Left ventricle myocardium inferior (tissue), 1 donor: ENCODE measurements around the gene TSPOAP1. TPM values are rescaled to one million over a fixed set of nuclear protein-coding genes. Genes with fewer than 3 reads are reported as not detected.

Experiments
- DNase-seq: peaks from one replicate; pipeline ENCODE4 v3.0.0-alpha.2; 2020
- H3K27ac ChIP-seq: fragments of 200-600 bp; replicated peaks from 2 replicates; pipeline ENCODE4 v1.8.0; 2021
- H3K27me3 ChIP-seq: fragments of 200-600 bp; 2 replicates; pipeline ENCODE4 v1.8.0; 2021; ENCODE audit warnings: low read depth
- H3K36me3 ChIP-seq: fragments of 200-600 bp; 2 replicates; pipeline ENCODE4 v1.8.0; 2021
- H3K4me1 ChIP-seq: fragments of 200-600 bp; 2 replicates; pipeline ENCODE4 v1.8.0; 2021
- H3K4me3 ChIP-seq: fragments of 200-600 bp; 2 replicates; pipeline ENCODE4 v1.8.0; 2021; ENCODE audit warnings: mild to moderate bottlenecking, moderate library complexity
- H3K9me3 ChIP-seq: fragments of 200-600 bp; replicated peaks from 2 replicates; pipeline ENCODE4 v1.8.0; 2021
- intact Hi-C: fragments of 100-400 bp; cut with micrococcal nuclease; formaldehyde crosslinking; loops from one replicate; pipeline ENCODE4 v1.11.0; 2022
- total RNA-seq: library from RNA; stranded (reverse); fragmentation: NEBNext Ultra II Directional; extraction: Animal tissue kit (Norgen Biotek cat#: 25700); gene quantifications from one replicate; pipeline ENCODE4 v1.2.1, GENCODE V29; 2021
- TF ChIP-seq, protein P1 (sequence below): fragments of 200-600 bp; IDR thresholded peaks from 2 replicates; pipeline ENCODE4 v1.8.0; 2021; ENCODE audit warnings: antibody characterized with exemption, mild to moderate bottlenecking, borderline replicate concordance
- donor health status: DM: no; HTN: yes; CAD: no; lungs with severe emphysema.

The TSPOAP1 gene
- total RNA-seq, 1 donor from 2014 or later, result 12.8 TPM

DNA sequence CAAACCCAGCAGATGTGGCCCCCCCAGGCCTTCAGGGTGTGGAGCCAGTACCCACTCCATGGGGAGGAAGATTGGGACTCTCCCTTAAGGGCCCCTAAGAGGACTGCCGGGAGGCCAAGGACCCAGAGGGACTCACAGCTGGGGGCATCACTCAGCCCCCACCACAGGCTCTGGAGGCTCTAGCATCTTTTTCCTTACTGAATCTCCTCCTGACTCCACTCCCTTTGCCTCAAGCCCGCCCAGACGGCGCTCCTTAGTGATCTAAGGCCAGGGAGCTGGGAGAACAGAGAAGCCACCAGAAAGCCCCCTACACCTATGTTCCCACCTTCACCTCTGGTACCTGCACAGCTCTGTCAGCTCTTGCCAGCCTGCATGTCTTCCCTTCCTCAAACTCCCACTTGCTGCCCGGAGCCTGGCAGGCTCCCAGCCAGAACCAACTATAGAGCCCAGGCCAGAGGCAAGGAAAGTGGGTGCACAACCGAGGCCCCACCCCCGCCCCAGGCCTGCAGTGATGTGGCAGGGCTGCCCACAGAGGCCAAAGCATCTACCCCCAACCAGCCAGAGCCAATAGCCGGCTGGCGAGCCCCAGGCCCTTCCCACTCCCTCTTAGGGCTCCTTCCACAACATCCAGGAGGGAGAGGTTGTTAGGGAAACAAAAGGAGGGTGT is 25.5 kb downstream of the TSPOAP1 start:
- Histone ChIP-seq H3K27me3 (peaks cover 26% of the 10 kb centered on the region), H3K4me1 (no peaks in the 10 kb centered on the region), H3K4me3 (no peak overlapping the region), H3K27ac (no peak overlapping the region), H3K9me3 (peaks cover 10% of the 10 kb centered on the region), H3K36me3 (no peaks in the 10 kb centered on the region)
- TF ChIP-seq, protein P1, sequence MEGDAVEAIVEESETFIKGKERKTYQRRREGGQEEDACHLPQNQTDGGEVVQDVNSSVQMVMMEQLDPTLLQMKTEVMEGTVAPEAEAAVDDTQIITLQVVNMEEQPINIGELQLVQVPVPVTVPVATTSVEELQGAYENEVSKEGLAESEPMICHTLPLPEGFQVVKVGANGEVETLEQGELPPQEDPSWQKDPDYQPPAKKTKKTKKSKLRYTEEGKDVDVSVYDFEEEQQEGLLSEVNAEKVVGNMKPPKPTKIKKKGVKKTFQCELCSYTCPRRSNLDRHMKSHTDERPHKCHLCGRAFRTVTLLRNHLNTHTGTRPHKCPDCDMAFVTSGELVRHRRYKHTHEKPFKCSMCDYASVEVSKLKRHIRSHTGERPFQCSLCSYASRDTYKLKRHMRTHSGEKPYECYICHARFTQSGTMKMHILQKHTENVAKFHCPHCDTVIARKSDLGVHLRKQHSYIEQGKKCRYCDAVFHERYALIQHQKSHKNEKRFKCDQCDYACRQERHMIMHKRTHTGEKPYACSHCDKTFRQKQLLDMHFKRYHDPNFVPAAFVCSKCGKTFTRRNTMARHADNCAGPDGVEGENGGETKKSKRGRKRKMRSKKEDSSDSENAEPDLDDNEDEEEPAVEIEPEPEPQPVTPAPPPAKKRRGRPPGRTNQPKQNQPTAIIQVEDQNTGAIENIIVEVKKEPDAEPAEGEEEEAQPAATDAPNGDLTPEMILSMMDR, result no peak
- intact Hi-C loops, result loop anchor here (10.0 kb wide), 1 partner anchor 142 kb away; no protein-coding TSS in a partner anchor
- DNase-seq, result no peak

- no peak for DNase-seq
Measured at GRCh38 chr17:58302171-58302918, 26.2 kb downstream of the TSPOAP1 start.

DNA sequence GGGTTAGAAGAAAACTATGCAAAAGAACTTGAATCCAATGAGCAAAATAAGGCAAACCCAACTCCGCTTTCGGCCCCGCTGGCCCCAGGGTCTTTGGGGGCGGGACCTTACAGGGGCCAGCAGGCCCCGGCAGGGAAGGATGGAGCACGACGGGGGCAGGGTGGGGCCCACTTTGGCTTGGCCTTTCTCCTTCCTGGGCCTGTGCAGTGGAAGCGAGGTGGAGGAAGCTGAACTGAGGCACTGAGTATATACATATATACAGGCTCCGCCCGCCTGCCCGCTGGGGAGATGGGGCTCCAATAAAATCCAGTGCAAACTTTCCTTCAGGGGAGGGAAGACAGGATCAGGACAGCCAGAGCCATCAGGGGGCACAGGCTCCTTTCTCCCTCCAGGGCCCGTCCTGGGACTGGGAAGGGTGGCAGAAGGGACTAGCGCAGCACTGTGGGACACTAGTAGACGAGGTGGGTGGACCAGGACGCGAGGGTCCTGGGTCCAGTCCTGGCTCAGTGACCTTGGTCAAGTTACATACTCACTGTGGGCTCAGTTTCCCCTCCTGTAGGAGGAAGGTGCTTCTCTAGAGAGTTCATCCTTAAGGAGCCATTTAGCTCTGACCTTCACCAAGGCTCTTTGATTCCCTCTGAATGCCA is 27.0 kb downstream of the TSPOAP1 start:
- no peak for DNase-seq
- Histone ChIP-seq H3K9me3 (peaks cover 10% of the 10 kb centered on the region), H3K4me1 (no peaks in the 10 kb centered on the region), H3K27me3 (peaks cover 25% of the 10 kb centered on the region), H3K36me3 (no peaks in the 10 kb centered on the region), H3K27ac (no peak overlapping the region), H3K4me3 (no peak overlapping the region)
- intact Hi-C loops, result loop anchor here (10.0 kb wide), 1 partner anchor 143 kb away; no protein-coding TSS in a partner anchor
- TF ChIP-seq, protein P1, result no peak

More at GRCh38 chr17:58302171-58302918, 26.2 kb downstream of the TSPOAP1 start:
- TF ChIP-seq, protein P1, result no peak
- Histone ChIP-seq H3K9me3 (peaks cover 10% of the 10 kb centered on the region), H3K4me3 (no peak overlapping the region), H3K36me3 (no peaks in the 10 kb centered on the region), H3K27ac (no peak overlapping the region), H3K4me1 (no peaks in the 10 kb centered on the region), H3K27me3 (peaks cover 26% of the 10 kb centered on the region)
- intact Hi-C loops, result loop anchor here (10.0 kb wide), 1 partner anchor 142 kb away; no protein-coding TSS in a partner anchor

- DNase-seq, result no peak
- H3K4me3 ChIP-seq, result no peak overlapping the region
- peaks cover 10% of the 10 kb centered on the region for H3K9me3 ChIP-seq
- no peak overlapping the region for H3K27ac ChIP-seq
- TF ChIP-seq, protein P1, result no peak
- intact Hi-C loops, result loop anchor here (10.0 kb wide), 1 partner anchor 144 kb away; no protein-coding TSS in a partner anchor
- H3K27me3 ChIP-seq, result peaks cover 21% of the 10 kb centered on the region
- no peaks in the 10 kb centered on the region for H3K36me3 ChIP-seq
- no peaks in the 10 kb centered on the region for H3K4me1 ChIP-seq
Measured at GRCh38 chr17:58300336-58300735, 28.3 kb downstream of the TSPOAP1 start.

DNA sequence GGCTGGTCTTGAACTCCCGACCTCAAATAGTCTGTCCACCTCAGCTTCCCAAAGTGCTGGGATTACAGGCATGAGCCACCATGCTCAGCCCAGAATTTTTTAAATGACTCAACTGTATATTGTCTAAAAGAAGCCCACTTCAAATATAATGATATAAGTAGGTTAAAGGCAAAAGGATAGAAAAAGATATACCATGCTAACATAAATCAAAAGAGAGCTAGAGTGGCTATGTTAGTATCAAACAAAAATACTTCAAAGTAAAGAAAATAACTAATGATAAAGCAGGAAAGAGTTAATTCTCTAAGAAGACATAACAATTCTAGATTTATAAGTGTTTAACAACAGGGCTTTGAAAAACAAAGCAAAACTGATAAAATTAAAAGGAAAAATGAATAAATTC is 34.6 kb downstream of the TSPOAP1 start:
- H3K4me1 ChIP-seq, result no peaks in the 10 kb centered on the region
- H3K9me3 ChIP-seq, result peaks cover 15% of the 10 kb centered on the region
- no peak for DNase-seq
- intact Hi-C loops, result no loop called here
- H3K36me3 ChIP-seq, result no peaks in the 10 kb centered on the region
- H3K27ac ChIP-seq, result no peak overlapping the region
- TF ChIP-seq, protein P1, result no peak
- no peak overlapping the region for H3K4me3 ChIP-seq
- H3K27me3 ChIP-seq, result peaks cover 41% of the 10 kb centered on the region
